Measurements from ENCODE around the gene KCNAB2. TPM values are rescaled to one million over a fixed set of nuclear protein-coding genes. Genes with fewer than 3 reads are reported as not detected.

KCNAB2 gene
- total RNA-seq, 2 experiments from 2014 or later, result 290 to 299 TPM

GRCh38 chr1:6010554-6010953 lies 35.1 kb upstream of the KCNAB2 start:
- CTCF ChIA-PET, result interaction anchor here (1.0 kb wide), 1 partner anchor 8 kb away, joined by 5 read pairs; no protein-coding TSS in a partner anchor

DNA sequence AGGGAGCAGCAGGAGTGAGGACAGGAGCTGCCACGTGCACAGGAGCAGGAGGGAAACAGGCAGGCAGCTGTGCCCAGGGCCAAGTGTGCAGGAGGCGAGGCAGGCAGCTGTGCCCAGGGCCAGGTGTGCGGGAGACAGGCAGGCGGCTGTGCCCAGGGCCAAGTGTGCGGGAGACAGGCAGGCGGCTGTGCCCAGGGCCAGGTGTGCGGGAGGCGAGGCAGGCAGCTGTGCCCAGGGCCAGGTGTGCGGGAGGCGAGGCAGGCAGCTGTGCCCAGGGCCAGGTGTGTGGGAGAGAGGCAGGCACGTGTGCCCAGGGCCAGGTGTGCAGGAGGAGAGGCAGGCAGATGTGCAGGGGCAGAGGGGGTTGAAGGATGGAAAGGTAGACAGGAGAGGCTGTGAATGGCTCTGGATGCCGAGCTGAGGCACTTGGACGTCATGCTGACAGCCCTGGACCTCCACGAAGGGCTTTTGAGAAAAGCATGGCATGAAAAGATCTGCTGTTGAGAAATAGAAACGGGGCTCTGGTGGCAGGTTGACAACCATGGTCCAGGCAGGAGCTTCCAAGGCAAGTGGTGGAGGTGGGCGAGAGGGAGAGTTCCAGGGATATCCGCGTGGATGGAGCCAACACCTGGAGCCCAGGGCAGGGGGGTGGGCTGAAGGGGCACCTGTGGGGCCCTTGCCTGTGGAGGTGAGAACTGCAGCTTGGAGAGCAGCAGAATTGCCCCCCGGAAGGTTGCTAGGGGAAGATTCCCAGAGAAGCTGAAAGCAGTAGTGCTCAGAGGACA lies 34.3 kb upstream of the KCNAB2 start:
- Mint-ChIP-seq H3K36me3 (ENCODE audit: low read depth) (no peaks in the 10 kb centered on the region), H3K27me3 (no peaks in the 10 kb centered on the region), H3K4me3 (no peak overlapping the region), H3K9me3 (no peaks in the 10 kb centered on the region), H3K4me1 (ENCODE audit: low read depth) (peaks cover 17% of the 10 kb centered on the region), H3K27ac (no peak overlapping the region)
- DNase-seq (no peak), ATAC-seq (no peak)
- ChIA-PET POLR2A (interaction anchor here (0.6 to 1.8 kb wide), 3 partner anchors 16 to 415 kb away, joined by 3 to 4 read pairs (median 4); no protein-coding TSS in a partner anchor), CTCF (no interaction called here)
- intact Hi-C loops (cut with micrococcal nuclease), result no loop called here
- TF ChIP-seq CTCF (IDR thresholded peaks at IDR 0.05), result no peak

More at GRCh38 chr1:6010554-6010953, 35.1 kb upstream of the KCNAB2 start:
- H3K4me3 Mint-ChIP-seq, result no peak overlapping the region
- no peak for TF ChIP-seq CTCF (IDR thresholded peaks at IDR 0.05)
- H3K36me3 Mint-ChIP-seq (ENCODE audit: low read depth), result no peaks in the 10 kb centered on the region
- H3K27me3 Mint-ChIP-seq, result no peaks in the 10 kb centered on the region
- H3K4me1 Mint-ChIP-seq (ENCODE audit: low read depth), result peaks cover 17% of the 10 kb centered on the region
- intact Hi-C loops (cut with micrococcal nuclease), result no loop called here
- no peaks in the 10 kb centered on the region for H3K9me3 Mint-ChIP-seq
- DNase-seq (no peak), ATAC-seq (no peak)
- no peak overlapping the region for H3K27ac Mint-ChIP-seq
- POLR2A ChIA-PET, result interaction anchor here (0.6 kb wide), 2 partner anchors 18 to 416 kb away, joined by 3 to 4 read pairs; no protein-coding TSS in a partner anchor

DNA sequence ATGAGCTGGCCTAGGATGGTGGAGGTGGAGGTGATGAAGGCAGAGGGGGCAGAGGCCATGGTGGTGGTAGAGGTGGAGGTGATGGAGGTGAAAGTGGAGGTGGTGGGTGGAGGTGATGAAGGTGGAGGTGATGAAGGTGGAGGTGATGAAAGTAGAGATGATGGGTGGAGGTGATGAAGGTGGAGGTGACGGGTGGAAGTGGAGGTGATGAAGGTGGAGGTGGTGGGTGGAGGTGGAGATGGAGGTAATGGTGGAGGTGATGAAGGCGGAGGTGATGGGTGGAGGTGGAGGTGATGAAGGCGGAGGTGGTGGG lies 33.8 kb upstream of the KCNAB2 start:
- no peaks in the 10 kb centered on the region for H3K27me3 Mint-ChIP-seq
- CTCF ChIA-PET, result no interaction called here
- H3K27ac Mint-ChIP-seq, result no peak overlapping the region
- H3K36me3 Mint-ChIP-seq (ENCODE audit: low read depth), result no peaks in the 10 kb centered on the region
- ATAC-seq (no peak), DNase-seq (no peak)
- H3K9me3 Mint-ChIP-seq, result no peaks in the 10 kb centered on the region
- no peak overlapping the region for H3K4me3 Mint-ChIP-seq
- H3K4me1 Mint-ChIP-seq (ENCODE audit: low read depth), result peaks cover 13% of the 10 kb centered on the region
- POLR2A ChIA-PET, result interaction anchor here (1.8 kb wide), 1 partner anchor 16 kb away, joined by 4 read pairs; no protein-coding TSS in a partner anchor
- intact Hi-C loops (cut with micrococcal nuclease), result no loop called here
- TF ChIP-seq CTCF (IDR thresholded peaks at IDR 0.05), result no peak

DNA sequence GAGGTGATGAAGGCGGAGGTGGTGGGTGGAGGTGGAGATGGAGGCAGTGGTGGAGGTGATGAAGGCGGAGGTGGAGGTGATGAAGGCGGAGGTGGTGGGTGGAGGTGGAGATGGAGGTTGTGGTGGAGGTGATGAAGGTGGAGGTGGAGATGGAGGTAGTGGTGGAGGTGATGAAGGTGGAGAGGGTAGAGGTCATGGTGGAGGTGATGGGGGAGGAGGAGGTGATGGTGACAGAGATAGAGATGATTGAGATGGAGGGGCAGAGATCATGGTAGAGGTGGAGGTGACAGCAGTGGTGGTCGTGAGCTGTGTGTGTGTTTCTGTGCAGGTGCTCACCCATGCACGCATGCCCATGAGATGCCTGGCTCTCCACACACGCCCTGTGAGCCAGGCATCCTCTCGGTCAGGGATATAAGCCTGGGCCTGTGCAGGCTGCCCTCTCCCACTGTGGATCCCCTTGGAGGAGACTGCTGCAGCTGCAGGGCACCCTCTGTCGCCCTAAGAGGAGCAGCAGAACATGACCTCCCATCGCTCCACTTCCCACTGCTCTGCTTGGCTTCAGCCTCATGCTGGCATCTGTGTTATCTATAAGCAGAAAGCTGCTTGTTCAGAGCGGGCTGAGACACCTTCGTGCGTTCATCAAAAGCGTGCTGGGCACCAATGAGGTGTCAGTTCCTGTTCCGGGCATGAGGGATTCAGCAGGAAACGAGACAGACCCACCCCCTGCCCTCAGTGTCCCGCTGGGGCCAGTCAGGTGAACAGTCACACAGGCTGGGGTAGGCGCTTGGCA lies 33.0 kb upstream of the KCNAB2 start:
- H3K9me3 Mint-ChIP-seq, result no peaks in the 10 kb centered on the region
- H3K27ac Mint-ChIP-seq, result no peak overlapping the region
- no peak for ATAC-seq

More for the DNA sequence above, 33.0 kb upstream of the KCNAB2 start:
- H3K36me3 Mint-ChIP-seq (ENCODE audit: low read depth), result no peaks in the 10 kb centered on the region
- H3K27me3 Mint-ChIP-seq, result no peaks in the 10 kb centered on the region
- intact Hi-C loops (cut with micrococcal nuclease), result no loop called here
- no peak overlapping the region for H3K4me3 Mint-ChIP-seq
- ChIA-PET POLR2A (interaction anchor here (1.0 to 1.8 kb wide), 3 partner anchors 14 to 36 kb away, joined by 3 to 4 read pairs (median 3); no protein-coding TSS in a partner anchor), CTCF (no interaction called here)
- peaks cover 12% of the 10 kb centered on the region for H3K4me1 Mint-ChIP-seq (ENCODE audit: low read depth)
- TF ChIP-seq CTCF (IDR thresholded peaks at IDR 0.05), result no peak
- DNase-seq, result no peak

Data from activated CD8-positive, alpha-beta T cell treated with anti-CD3 and anti-CD28 coated beads for 36 hours (primary cell).